Raji (cell line): ENCODE measurements around the gene PAWR.

ENCODE experiments used
- POLR2A ChIP-seq: IDR thresholded peaks from 2 replicates; pipeline ENCODE4 v1.6.1; 2011; ENCODE audit warnings: low read depth, low read length, control low read depth; ENCODE audit not compliant: insufficient read depth

The PAWR gene

GRCh38 chr12:79673354-79673753 is 17.4 kb downstream of the PAWR start:
- TF ChIP-seq POLR2A: no peak

GRCh38 chr12:79668113-79668512 is 22.7 kb downstream of the PAWR start:
- no peak for TF ChIP-seq POLR2A

- TF ChIP-seq POLR2A: no peak
These were observed 25.4 kb downstream of the PAWR start for GRCh38 chr12:79665212-79665887.

- no peak for TF ChIP-seq POLR2A
These were observed 26.2 kb downstream of the PAWR start for GRCh38 chr12:79664518-79664917.

GRCh38 chr12:79662046-79662811 is 28.5 kb downstream of the PAWR start:
- TF ChIP-seq POLR2A: no peak

- TF ChIP-seq POLR2A: no peak
These were observed 29.1 kb downstream of the PAWR start for GRCh38 chr12:79661629-79662028.

- no peak for TF ChIP-seq POLR2A
These were observed 30.8 kb downstream of the PAWR start for GRCh38 chr12:79659961-79660431.

GRCh38 chr12:79658221-79658620 is 32.5 kb downstream of the PAWR start:
- TF ChIP-seq POLR2A: no peak

- no peak for TF ChIP-seq POLR2A
These were observed 33.6 kb downstream of the PAWR start for GRCh38 chr12:79657136-79657535.

GRCh38 chr12:79655036-79655435 is 35.7 kb downstream of the PAWR start:
- no peak for TF ChIP-seq POLR2A

GRCh38 chr12:79652521-79652920 is 38.2 kb downstream of the PAWR start:
- no peak for TF ChIP-seq POLR2A

- no peak for TF ChIP-seq POLR2A
These were observed 40.3 kb downstream of the PAWR start for GRCh38 chr12:79650440-79650839.

GRCh38 chr12:79648881-79649280 is 41.9 kb downstream of the PAWR start:
- TF ChIP-seq POLR2A: no peak

GRCh38 chr12:79645235-79645630 is 45.5 kb downstream of the PAWR start:
- TF ChIP-seq POLR2A: no peak

GRCh38 chr12:79644274-79645234 is 46.2 kb downstream of the PAWR start:
- TF ChIP-seq POLR2A: no peak
